CD4-positive, alpha-beta T cell treated with Interferon alpha-2 for 1 hour (primary cell): ENCODE measurements around the gene SEPHS1.
"Not testable (repeated sequence)": the region's sequence is repeated elsewhere in the genome, so short reads cannot be mapped to it uniquely, and the experiment has no call there.

Source experiments
- DNase-seq, 2 donors: peaks; one replicate each; pipeline ENCODE4 v3.0.0-alpha.2; 2020 to 2022

Gene SEPHS1

GRCh38 chr10:13276749-13277365 lies 71.2 kb downstream of the SEPHS1 start:
- DNase-seq: no peak

DNA sequence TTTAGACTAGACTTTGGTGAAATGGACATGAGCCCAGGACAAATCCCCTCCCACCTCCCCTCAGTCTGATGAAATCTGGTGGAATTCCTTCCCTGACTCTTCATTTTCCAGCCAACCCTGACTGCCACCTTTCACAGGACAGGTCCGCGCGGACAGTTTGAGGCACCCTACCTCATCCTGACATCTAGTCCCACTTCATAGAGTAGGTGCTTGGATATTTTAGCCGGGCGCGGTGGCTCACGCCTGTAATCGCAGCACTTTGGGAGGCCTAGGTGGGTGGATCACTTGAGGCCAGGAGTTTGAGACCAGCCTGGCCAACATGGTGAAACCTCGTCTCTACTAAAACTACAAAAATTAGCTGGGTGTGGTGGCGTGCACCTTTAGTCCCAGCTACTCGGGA lies 71.9 kb downstream of the SEPHS1 start:
- DNase-seq: not testable (repeated sequence)

GRCh38 chr10:13272164-13272571 lies 75.9 kb downstream of the SEPHS1 start:
- DNase-seq: no peak

DNA sequence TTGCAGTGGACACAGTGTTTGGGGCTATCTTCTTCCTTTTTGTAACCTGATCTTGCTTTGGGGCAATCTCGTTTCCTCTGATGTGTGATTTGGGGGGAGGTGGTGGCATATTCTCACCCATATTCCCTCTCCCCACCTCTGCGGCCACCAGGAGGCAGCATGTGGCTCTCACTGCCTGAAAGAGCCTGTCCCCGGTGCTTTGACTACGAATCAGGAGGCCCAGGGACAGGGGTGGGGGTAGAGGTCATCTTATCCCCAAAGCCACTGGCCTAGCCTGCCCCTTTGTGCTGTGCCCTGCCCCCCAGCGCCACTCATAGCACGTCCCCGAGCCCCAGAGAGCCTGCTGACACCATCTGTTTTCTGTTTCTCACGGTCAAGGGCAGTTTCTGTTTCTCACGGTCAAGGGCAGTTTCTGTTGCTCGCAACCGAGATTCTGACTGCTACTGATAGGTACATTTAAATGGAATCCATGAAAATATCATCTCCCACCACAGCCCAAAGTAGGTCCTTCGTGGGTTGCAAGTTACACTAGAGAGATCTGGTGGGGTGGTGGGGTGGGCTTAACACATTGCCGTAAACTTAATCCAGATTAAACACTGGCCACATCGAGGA lies 76.4 kb downstream of the SEPHS1 start:
- peak; percentile 49 to 63 for DNase-seq

DNA sequence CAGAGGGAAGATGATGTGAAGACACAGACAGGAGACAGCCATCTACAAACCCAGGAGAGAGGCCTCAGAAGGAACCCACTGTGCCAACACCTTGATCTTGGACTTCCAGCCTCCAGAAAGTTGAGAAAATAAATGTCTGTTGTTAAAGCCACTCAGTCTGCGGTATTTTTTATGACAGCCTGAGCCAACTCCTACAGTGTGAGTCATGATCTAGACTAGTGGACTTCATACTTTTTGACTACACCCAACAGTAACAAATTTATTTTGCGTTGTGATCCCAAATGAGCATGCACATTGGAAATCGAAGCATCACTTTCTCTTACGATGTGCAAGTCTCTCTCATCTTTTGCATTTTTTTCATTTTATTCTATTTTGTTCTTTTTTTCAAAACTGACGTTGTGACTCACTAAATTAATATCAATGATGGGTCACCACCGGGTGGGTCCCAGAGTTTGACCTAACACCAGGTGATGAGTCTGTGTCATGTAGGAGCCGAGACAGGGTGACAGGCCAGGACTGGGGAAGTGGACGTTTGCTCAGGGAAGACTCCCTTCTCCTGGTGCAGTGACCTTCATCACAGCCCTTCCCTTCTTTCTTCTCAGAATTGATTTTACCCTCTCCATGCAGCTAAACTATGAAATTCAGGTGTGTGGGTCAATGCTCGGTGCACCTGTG lies 77.1 kb downstream of the SEPHS1 start:
- no peak for DNase-seq

- no peak for DNase-seq
Measured at GRCh38 chr10:13268841-13269240, 79.3 kb downstream of the SEPHS1 start.

GRCh38 chr10:13268310-13268709 lies 79.8 kb downstream of the SEPHS1 start:
- no peak for DNase-seq
